22Rv1 (cell line): Measurements from ENCODE around the gene INPP5D.

Experiments used
- CTCF ChIP-seq: fragments of 450-650 bp; IDR thresholded peaks from 2 replicates; pipeline ENCODE4 v1.5.1; 2017; ENCODE audit warnings: mild to moderate bottlenecking
- ZFX ChIP-seq: fragments of 450-650 bp; IDR thresholded peaks from 2 replicates; pipeline ENCODE4 v1.6.1; 2017; ENCODE audit warnings: antibody characterized with exemption, borderline replicate concordance

- no peak for TF ChIP-seq CTCF
- TF ChIP-seq ZFX = no peak
Observed at GRCh38 chr2:233082931-233083755, 23.0 kb downstream of the INPP5D start.
